Measurements from ENCODE around the gene LRRC32. TPM values are rescaled to one million over a fixed set of nuclear protein-coding genes. Genes with fewer than 3 reads are reported as not detected.

Gene LRRC32
- total and polyA plus RNA-seq, 9 of the 15 experiments (the other 6 are each of a cell fraction or from before 2014, with no cell fraction given) = 0.10 to 0.50 (median 0.19) TPM; not detected in 5

DNA sequence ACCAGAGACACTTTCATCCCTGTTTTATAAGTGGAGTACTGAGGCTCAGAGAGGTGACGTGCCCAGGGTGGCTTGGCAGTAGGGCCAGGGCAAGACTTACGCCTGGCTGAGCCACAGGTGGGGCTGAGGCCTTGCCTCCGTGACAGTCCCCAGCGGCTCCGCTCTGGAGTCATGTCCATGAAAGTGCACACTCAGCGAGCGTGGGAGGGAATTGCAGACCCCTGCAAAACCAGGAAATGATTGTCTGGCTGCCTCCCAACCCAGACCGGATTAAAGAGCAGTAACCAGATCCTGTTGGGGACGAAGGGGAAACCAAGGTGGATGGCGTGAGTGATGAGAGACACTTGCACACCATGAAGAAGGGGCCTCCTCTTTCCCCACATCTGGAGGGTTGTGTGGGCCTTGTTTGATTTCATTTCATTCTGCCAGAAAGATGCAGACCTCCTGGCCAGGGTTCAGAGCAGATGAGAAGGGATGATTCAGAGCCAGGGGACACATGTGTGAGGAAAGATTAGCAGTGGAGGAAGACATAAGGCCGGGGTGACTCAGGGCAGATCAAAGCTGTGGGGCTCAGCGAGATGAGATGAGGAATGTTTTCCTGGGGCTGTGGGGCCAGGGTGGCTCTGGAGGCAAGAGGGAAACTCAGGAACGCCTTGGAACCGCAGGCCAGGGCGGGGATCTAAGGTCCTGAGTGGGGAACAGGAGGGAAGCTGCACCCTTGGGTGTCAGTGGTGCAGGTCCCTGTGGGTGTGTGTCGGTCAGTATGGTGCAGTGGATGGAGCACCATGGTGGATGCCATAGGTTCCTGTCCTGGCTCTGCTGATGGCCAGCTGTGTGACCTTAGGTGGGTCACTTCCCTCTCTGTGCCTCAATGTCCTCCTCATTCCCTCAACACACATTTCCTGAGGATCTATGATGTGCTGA lies 29.9 kb upstream of the LRRC32 start:
- DNase-seq (ENCODE audit: extremely low read depth in 1 of 4, low spot score in 3 of 4) (peak; percentile 91 to 96 (median 92)), ATAC-seq (peak; percentile 83), FAIRE-seq (peak; percentile 99)
- no peaks in the 10 kb centered on the region for H4K20me1 ChIP-seq (replicated peaks; ENCODE audit: control insufficient read depth, insufficient read depth, low read length)
- H3K79me2 ChIP-seq (ENCODE audit: control insufficient read depth, insufficient read depth, low read length) = no peaks in the 10 kb centered on the region
- BruUV-seq (replicated peaks) = no TSS peak
- peaks cover 3% of the 10 kb centered on the region for H3K9me1 ChIP-seq (ENCODE audit: control insufficient read depth, insufficient read depth, low read length)
- peak overlapping the region; percentile 77 for H3K4me2 ChIP-seq (ENCODE audit: insufficient read depth, low read length)
- ChIA-PET CTCF (ENCODE audit: low intra/inter-chr PET ratio) (no interaction called here), POLR2A (interaction anchor here (0.6 to 1.0 kb wide), 4 partner anchors 14 to 515 kb away, joined by 4 to 5 read pairs (median 4); partner anchors contain the start of gene TSKU)
- H3K27me3 ChIP-seq (ENCODE audit: control insufficient read depth in 2 of 2, insufficient read depth in 2 of 2, low read length in 2 of 2) = no peaks in the 10 kb centered on the region
- 0 out of 2 replicates have a peak, but pooled peaks cover 3% of the 10 kb centered on the region for H3K9me3 ChIP-seq (replicated peaks; ENCODE audit: control insufficient read depth, insufficient read depth, low read depth, low read length)
- peak overlapping the region; percentile 51 to 65 for H3K9ac ChIP-seq (ENCODE audit: insufficient read depth in 1 of 2, low read depth in 2 of 2, low read length in 2 of 2)
- intact Hi-C loops (cut with micrococcal nuclease) (loop anchor here (2.0 kb wide), 1 partner anchor 20 kb away; no protein-coding TSS in a partner anchor), in situ Hi-C loops (cut with MboI) (no loop called here)
- peaks cover 61 to 67% of the 10 kb centered on the region in 2 experiments for H3K4me1 ChIP-seq (replicated peaks in 1 of 2; ENCODE audit: control insufficient read depth in 2 of 2, insufficient read depth in 2 of 2, low read length in 2 of 2)
- WGBS (ENCODE audit: insufficient coverage, low coverage, missing lambda C conversion rate) = 2% methylated on average over 16 of the region's 16 CpGs
- peak overlapping the region; percentile 49 for H2AFZ ChIP-seq (ENCODE audit: low read depth, low read length)
- H3K27ac ChIP-seq (ENCODE audit: extremely low read depth, low read depth, low read length) = peak overlapping the region; percentile 90
- no peak overlapping the region for H3K4me3 ChIP-seq
- no peaks in the 10 kb centered on the region for H3K36me3 ChIP-seq (ENCODE audit: control insufficient read depth, insufficient read depth, low read length)
- TF ChIP-seq ZEB2 (IDR thresholded peaks at IDR 0.05) = peak; percentile 72; the same call in 1 of the 2 replicates
- TF ChIP-seq HNRNPL (IDR thresholded peaks at IDR 0.05; ENCODE audit: low read depth, low read length) = no peak
- TF ChIP-seq, protein P1, sequence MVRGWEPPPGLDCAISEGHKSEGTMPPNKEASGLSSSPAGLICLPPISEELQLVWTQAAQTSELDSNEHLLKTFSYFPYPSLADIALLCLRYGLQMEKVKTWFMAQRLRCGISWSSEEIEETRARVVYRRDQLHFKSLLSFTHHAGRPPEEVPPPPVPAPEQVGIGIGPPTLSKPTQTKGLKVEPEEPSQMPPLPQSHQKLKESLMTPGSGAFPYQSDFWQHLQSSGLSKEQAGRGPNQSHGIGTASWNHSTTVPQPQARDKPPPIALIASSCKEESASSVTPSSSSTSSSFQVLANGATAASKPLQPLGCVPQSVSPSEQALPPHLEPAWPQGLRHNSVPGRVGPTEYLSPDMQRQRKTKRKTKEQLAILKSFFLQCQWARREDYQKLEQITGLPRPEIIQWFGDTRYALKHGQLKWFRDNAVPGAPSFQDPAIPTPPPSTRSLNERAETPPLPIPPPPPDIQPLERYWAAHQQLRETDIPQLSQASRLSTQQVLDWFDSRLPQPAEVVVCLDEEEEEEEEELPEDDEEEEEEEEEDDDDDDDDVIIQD (CRISPR knock-in tag; IDR thresholded peaks at IDR 0.05) = no peak
- peak; percentile 99 for TF ChIP-seq TCF7 (IDR thresholded peaks at IDR 0.05; ENCODE audit: borderline replicate concordance)
- TF ChIP-seq EGR1 (conservative IDR thresholded peaks at IDR 0.05) = peak; percentile 95
- peak; percentile 100 for TF ChIP-seq DPF2 (IDR thresholded peaks at IDR 0.05)
- TF ChIP-seq PML (IDR thresholded peaks at IDR 0.05; ENCODE audit: low read length) = peak; percentile 98
- 0 out of 4 replicates have a peak, but pooled peaks of 1 of the 2 experiments have one; percentile 23 for TF ChIP-seq ETV6 (IDR thresholded peaks at IDR 0.05; ENCODE audit: borderline replicate concordance in 1 of 2, low read depth in 2 of 2, low read length in 1 of 2)
- no peak for TF ChIP-seq ETV6 (CRISPR knock-in tag; IDR thresholded peaks at IDR 0.05; ENCODE audit: borderline replicate concordance)
- peak; percentile 64; the same call in 1 of the 2 replicates for TF ChIP-seq RUNX1 (IDR thresholded peaks at IDR 0.05; ENCODE audit: low read depth)
- TF ChIP-seq JUN (IDR thresholded peaks at IDR 0.05; ENCODE audit: borderline replicate concordance, low read depth, low read length) = peak; percentile 98
- TF ChIP-seq JUN (CRISPR knock-in tag; IDR thresholded peaks at IDR 0.05; ENCODE audit: borderline replicate concordance) = peak; percentile 80; the same call in 1 of the 2 replicates
- peak in 1 of 2 experiments; percentile 79; a peak in 1 of 3 replicates for TF ChIP-seq CBX3 (IDR thresholded peaks at IDR 0.05; ENCODE audit: borderline replicate concordance in 1 of 2, low read length in 2 of 2)
- TF ChIP-seq NCOA2 (IDR thresholded peaks at IDR 0.05; ENCODE audit: partially characterized antibody in 2 of 2) = no peak
- TF ChIP-seq ZNF785 (CRISPR knock-in tag; IDR thresholded peaks at IDR 0.05) = no peak
- peak; percentile 100 for TF ChIP-seq ARID1B (IDR thresholded peaks at IDR 0.05)
- TF ChIP-seq MXI1 (IDR thresholded peaks at IDR 0.05; ENCODE audit: low read depth, low read length) = no peak
- TF ChIP-seq, protein P2, sequence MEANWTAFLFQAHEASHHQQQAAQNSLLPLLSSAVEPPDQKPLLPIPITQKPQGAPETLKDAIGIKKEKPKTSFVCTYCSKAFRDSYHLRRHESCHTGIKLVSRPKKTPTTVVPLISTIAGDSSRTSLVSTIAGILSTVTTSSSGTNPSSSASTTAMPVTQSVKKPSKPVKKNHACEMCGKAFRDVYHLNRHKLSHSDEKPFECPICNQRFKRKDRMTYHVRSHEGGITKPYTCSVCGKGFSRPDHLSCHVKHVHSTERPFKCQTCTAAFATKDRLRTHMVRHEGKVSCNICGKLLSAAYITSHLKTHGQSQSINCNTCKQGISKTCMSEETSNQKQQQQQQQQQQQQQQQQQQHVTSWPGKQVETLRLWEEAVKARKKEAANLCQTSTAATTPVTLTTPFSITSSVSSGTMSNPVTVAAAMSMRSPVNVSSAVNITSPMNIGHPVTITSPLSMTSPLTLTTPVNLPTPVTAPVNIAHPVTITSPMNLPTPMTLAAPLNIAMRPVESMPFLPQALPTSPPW (CRISPR knock-in tag; IDR thresholded peaks at IDR 0.05) = peak; percentile 80
- TF ChIP-seq KAT7 (CRISPR knock-in tag; IDR thresholded peaks at IDR 0.05; ENCODE audit: borderline replicate concordance) = no peak
- no peak for TF ChIP-seq ZNF444 (CRISPR knock-in tag; IDR thresholded peaks at IDR 0.05)
